DND-41 (cell line): Measurements from ENCODE around the gene PTPRK.

Experiments
- ATAC-seq: fragments of 200-7000 bp; cut with Tn5 transposase; 3 replicates; pipeline ENCODE4 v1.9.1; 2021; ENCODE audit warnings: low read depth; ENCODE audit not compliant: insufficient read depth
- DNase-seq: peaks from one replicate; pipeline ENCODE4 v3.0.0-alpha.2; 2020
- H2AFZ ChIP-seq: 2 replicates; pipeline ENCODE4 v1.6.0; 2012; ENCODE audit warnings: low read depth, low read length
- H3K27ac ChIP-seq: 2 replicates; pipeline ENCODE4 v1.5.1; 2012; ENCODE audit warnings: low read length, inconsistent platforms
- H3K27me3 ChIP-seq: fragments of 200-600 bp; sonication (generic); 2 replicates; pipeline ENCODE4 v1.6.0; 2012; ENCODE audit warnings: low read length, mild to moderate bottlenecking, inconsistent platforms; ENCODE audit not compliant: insufficient read depth, poor library complexity
- H3K36me3 ChIP-seq: 2 replicates; pipeline ENCODE4 v1.5.1; 2012; ENCODE audit warnings: low read length, inconsistent platforms; ENCODE audit not compliant: insufficient read depth
- H3K4me1 ChIP-seq: 2 replicates; pipeline ENCODE4 v1.5.1; 2012; ENCODE audit warnings: mild to moderate bottlenecking, low read length; ENCODE audit not compliant: insufficient read depth
- H3K4me2 ChIP-seq: 2 replicates; pipeline ENCODE4 v1.6.0; 2012; ENCODE audit warnings: mild to moderate bottlenecking, moderate library complexity, low read length, inconsistent platforms; ENCODE audit not compliant: insufficient read depth
- H3K4me3 ChIP-seq, 2 experiments: fragments of 200-600 bp in 1 of 2; shearing (Covaris generic) in 1 of 2; 2 replicates each; pipeline ENCODE4 v1.5.1; 2012 to 2016; ENCODE audit warnings: inconsistent platforms in 2 of 2, low read length in 2 of 2, mild to moderate bottlenecking in 2 of 2, low read depth in 1 of 2, moderate library complexity in 1 of 2
- H3K79me2 ChIP-seq: 2 replicates; pipeline ENCODE4 v1.6.0; 2012; ENCODE audit warnings: low read length, inconsistent platforms; ENCODE audit not compliant: insufficient read depth
- H3K9ac ChIP-seq: 2 replicates; pipeline ENCODE4 v1.6.0; 2012; ENCODE audit warnings: low read depth, mild to moderate bottlenecking, inconsistent platforms, low read length, moderate library complexity
- H3K9me3 ChIP-seq: 2 replicates; pipeline ENCODE4 v1.5.1; 2012; ENCODE audit warnings: low read length, moderate library complexity, mild to moderate bottlenecking, inconsistent platforms; ENCODE audit not compliant: insufficient read depth, severe bottlenecking
- H4K20me1 ChIP-seq: 2 replicates; pipeline ENCODE4 v1.6.0; 2012; ENCODE audit warnings: low read length; ENCODE audit not compliant: insufficient read depth
- EZH2 ChIP-seq: IDR thresholded peaks from 3 replicates; pipeline ENCODE4 v1.6.1; 2012; ENCODE audit warnings: borderline replicate concordance, low read depth, mild to moderate bottlenecking, moderate library complexity, low read length, inconsistent platforms; ENCODE audit not compliant: severe bottlenecking
- TF ChIP-seq, protein P1 (sequence below): IDR thresholded peaks from 2 replicates; pipeline ENCODE4 v1.5.1; 2012; ENCODE audit warnings: borderline replicate concordance, low read length, moderate library complexity, mild to moderate bottlenecking; ENCODE audit not compliant: poor library complexity, severe bottlenecking; ENCODE audit errors: extremely low read depth

Gene PTPRK

DNA sequence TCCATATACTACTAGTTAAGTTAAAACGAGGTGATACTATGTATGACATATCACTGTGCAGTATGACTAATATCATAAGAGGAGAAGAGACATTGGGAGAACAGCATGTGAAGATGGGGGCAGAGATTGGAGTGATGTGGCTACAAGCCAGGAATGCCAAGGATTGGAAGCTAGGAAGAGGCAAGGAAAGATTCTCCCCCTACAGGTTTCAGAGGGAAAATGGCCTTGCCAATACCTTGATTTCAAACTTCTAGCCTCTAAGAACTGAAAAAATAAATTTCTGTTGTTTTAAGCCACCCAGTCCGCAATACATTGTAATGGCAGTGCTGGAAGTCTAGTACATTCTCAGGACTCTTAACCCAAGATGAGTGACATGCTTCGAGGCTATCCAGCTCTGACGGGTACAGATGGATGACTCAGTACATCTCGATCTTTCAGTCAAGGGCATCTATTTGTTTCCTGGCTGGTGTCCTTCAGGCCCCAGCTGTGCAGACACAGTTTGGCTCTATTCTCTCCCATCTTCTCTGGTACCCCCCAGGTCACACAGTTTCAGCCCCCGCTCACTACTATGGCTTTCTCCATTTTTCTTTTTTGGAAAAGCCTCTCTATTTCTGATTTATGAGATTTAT lies 564.0 kb downstream of the PTPRK start:
- peaks cover 13% of the 10 kb centered on the region for H3K4me1 ChIP-seq
- DNase-seq (no peak), ATAC-seq (no peak)
- no peaks in the 10 kb centered on the region for H3K27me3 ChIP-seq
- H3K4me2 ChIP-seq: no peak overlapping the region
- no peaks in the 10 kb centered on the region for H3K79me2 ChIP-seq
- no peak overlapping the region for H3K4me3 ChIP-seq
- H3K9me3 ChIP-seq: no peaks in the 10 kb centered on the region
- no peaks in the 10 kb centered on the region for H4K20me1 ChIP-seq
- H3K9ac ChIP-seq: no peak overlapping the region
- H3K36me3 ChIP-seq: no peaks in the 10 kb centered on the region
- H2AFZ ChIP-seq: no peak overlapping the region
- TF ChIP-seq, protein P1, sequence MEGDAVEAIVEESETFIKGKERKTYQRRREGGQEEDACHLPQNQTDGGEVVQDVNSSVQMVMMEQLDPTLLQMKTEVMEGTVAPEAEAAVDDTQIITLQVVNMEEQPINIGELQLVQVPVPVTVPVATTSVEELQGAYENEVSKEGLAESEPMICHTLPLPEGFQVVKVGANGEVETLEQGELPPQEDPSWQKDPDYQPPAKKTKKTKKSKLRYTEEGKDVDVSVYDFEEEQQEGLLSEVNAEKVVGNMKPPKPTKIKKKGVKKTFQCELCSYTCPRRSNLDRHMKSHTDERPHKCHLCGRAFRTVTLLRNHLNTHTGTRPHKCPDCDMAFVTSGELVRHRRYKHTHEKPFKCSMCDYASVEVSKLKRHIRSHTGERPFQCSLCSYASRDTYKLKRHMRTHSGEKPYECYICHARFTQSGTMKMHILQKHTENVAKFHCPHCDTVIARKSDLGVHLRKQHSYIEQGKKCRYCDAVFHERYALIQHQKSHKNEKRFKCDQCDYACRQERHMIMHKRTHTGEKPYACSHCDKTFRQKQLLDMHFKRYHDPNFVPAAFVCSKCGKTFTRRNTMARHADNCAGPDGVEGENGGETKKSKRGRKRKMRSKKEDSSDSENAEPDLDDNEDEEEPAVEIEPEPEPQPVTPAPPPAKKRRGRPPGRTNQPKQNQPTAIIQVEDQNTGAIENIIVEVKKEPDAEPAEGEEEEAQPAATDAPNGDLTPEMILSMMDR: no peak
- TF ChIP-seq EZH2: no peak
- H3K27ac ChIP-seq: no peak overlapping the region

DNA sequence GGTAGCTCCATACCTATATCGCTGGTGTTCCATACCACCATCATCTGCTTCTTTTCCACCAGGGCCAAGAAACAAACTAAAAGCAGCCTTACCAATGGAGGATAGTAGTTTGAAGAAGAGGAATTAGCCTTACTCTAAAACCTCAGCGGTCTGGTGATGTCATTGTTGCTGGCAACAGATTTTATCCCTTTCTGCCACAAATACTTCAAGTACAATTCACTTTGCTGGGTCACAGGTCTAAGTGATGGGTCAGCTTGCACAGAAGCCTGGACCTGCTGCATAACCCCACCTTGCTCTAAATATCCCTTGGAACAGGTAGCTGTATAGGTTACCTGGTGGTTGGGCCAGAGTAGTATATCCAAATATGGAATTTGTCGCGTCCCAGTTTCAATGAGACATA lies 566.3 kb downstream of the PTPRK start:
- H3K36me3 ChIP-seq: no peaks in the 10 kb centered on the region
- H3K4me3 ChIP-seq: no peak overlapping the region
- ATAC-seq (no peak), DNase-seq (no peak)
- no peak overlapping the region for H3K27ac ChIP-seq
- no peak overlapping the region for H3K4me2 ChIP-seq
- no peak overlapping the region for H3K9ac ChIP-seq
- H2AFZ ChIP-seq: no peak overlapping the region
- H3K27me3 ChIP-seq: no peaks in the 10 kb centered on the region
- H3K9me3 ChIP-seq: no peaks in the 10 kb centered on the region
- peaks cover 29% of the 10 kb centered on the region for H3K4me1 ChIP-seq
- H4K20me1 ChIP-seq: no peaks in the 10 kb centered on the region
- TF ChIP-seq, protein P1: no peak
- no peak for TF ChIP-seq EZH2
- H3K79me2 ChIP-seq: no peaks in the 10 kb centered on the region

DNA sequence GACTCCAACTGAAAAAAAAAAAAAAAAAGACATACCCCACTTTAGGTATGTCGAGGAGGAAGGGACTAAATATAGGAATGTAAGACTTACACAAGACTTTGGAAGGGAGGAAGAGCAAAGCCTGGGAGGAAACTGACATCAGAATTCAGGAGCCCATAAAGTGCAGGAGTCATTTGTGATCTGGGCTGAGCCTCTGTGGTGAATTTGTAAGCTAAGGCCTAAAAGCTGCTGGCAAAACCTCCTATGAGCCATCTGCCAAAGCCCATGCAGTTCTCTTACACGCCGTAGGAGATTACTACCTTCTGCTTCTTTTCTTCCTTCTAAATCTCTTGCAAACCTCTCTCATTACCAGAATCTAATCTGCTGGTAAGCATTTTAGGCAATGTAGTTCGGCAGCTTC lies 567.6 kb downstream of the PTPRK start:
- Histone ChIP-seq H3K4me1 (peaks cover 29% of the 10 kb centered on the region), H3K4me3 (no peak overlapping the region), H3K9ac (no peak overlapping the region), H3K9me3 (no peaks in the 10 kb centered on the region), H3K79me2 (no peaks in the 10 kb centered on the region), H2AFZ (no peak overlapping the region), H3K4me2 (no peak overlapping the region), H3K36me3 (no peaks in the 10 kb centered on the region), H3K27ac (no peak overlapping the region), H4K20me1 (no peaks in the 10 kb centered on the region), H3K27me3 (no peaks in the 10 kb centered on the region)
- DNase-seq: no peak
- no peak for ATAC-seq
- no peak for TF ChIP-seq EZH2
- TF ChIP-seq, protein P1: no peak
